Measurements from ENCODE around the gene ZNF391. TPM values are rescaled to one million over a fixed set of nuclear protein-coding genes. Genes with fewer than 3 reads are reported as not detected.

Gene ZNF391
- total and polyA plus RNA-seq, 2 of the 4 experiments (the other 2 are of a cell fraction), result 0.18 to 0.22 TPM

GRCh38 chr6:27451660-27452390 lies 63.3 kb downstream of the ZNF391 start:
- dilution Hi-C loops (cut with HindIII; ENCODE audit: low sequenced_read_pairs, unreplicated experiment) (no loop called here), intact Hi-C loops (cut with micrococcal nuclease) (no loop called here), in situ Hi-C loops (cut with MboI; ENCODE audit: low sequenced_read_pairs) (no loop called here)
- no TSS peak for BruUV-seq (replicated peaks)
- H3K79me1 ChIP-seq (ENCODE audit: low read depth in 1 of 2, low read length in 2 of 2), result no peaks in the 10 kb centered on the region; a peak in 1 of 4 replicates
- H3K4me3 ChIP-seq (ENCODE audit: insufficient read depth, low read depth, low read length), result no peak overlapping the region
- H3K4ac ChIP-seq (ENCODE audit: low read depth, low read length), result no peak overlapping the region
- no peaks in the 10 kb centered on the region for H4K20me1 ChIP-seq (ENCODE audit: insufficient read depth, low read length)
- H2AK5ac ChIP-seq (ENCODE audit: low read depth, low read length), result no peak overlapping the region
- no peak overlapping the region for H4K5ac ChIP-seq (ENCODE audit: low read depth, low read length)
- no peak for TF ChIP-seq CHD1 (IDR thresholded peaks at IDR 0.05; ENCODE audit: low read depth, low read length)
- TF ChIP-seq POLR2A (IDR thresholded peaks at IDR 0.05; ENCODE audit: low read depth, low read length), result no peak
- no peak for TF ChIP-seq MAFK (IDR thresholded peaks at IDR 0.05; ENCODE audit: low read depth, low read length)
- no peak for TF ChIP-seq CEBPB (IDR thresholded peaks at IDR 0.05; ENCODE audit: low read depth, low read length)
- TF ChIP-seq NFE2L2 (IDR thresholded peaks at IDR 0.05; ENCODE audit: low read depth, low read length), result no peak
- no peak for TF ChIP-seq FOS (IDR thresholded peaks at IDR 0.05; ENCODE audit: low read depth, low read length)
- no peak overlapping the region for H3K56ac ChIP-seq (ENCODE audit: extremely low read depth, insufficient read depth, low read length)
- no peak overlapping the region for H3K9ac ChIP-seq (ENCODE audit: low read depth, low read length)
- H3K4me2 ChIP-seq (ENCODE audit: low read depth, low read length), result no peak overlapping the region
- peaks cover 44% of the 10 kb centered on the region for H3K36me3 ChIP-seq (ENCODE audit: control insufficient read depth, insufficient read depth, low read length)
- no peak overlapping the region for H4K8ac ChIP-seq (ENCODE audit: low read depth in 2 of 2, low read length in 2 of 2)
- H2AK9ac ChIP-seq (replicated peaks; ENCODE audit: low read depth, low read length, poor library complexity), result no peak overlapping the region
- no peak overlapping the region for H2BK5ac ChIP-seq (ENCODE audit: low read depth, low read length, poor library complexity, severe bottlenecking)
- no peaks in the 10 kb centered on the region for H3K4me1 ChIP-seq (ENCODE audit: control insufficient read depth, insufficient read depth, low read length)
- H2BK20ac ChIP-seq (ENCODE audit: low read depth, low read length), result no peak overlapping the region
- no peak overlapping the region for H4K91ac ChIP-seq (ENCODE audit: insufficient read depth, low read depth, low read length)
- H3K18ac ChIP-seq (ENCODE audit: low read depth, low read length), result no peak overlapping the region
- H3K27ac ChIP-seq (ENCODE audit: insufficient read depth, low read length), result no peak overlapping the region
- ChIA-PET CTCF (no interaction called here), POLR2A (ENCODE audit: unreplicated experiment) (no interaction called here)
- DNase-seq (no peak), ATAC-seq (ENCODE audit: low read depth) (no peak)
- WGBS, 2 experiments (ENCODE audit: extremely low coverage in 2 of 2, insufficient read length in 1 of 2), result no CpG with 5 or more reads among the region's 9 CpGs
- no peak overlapping the region for H2BK15ac ChIP-seq (ENCODE audit: low read depth, low read length)
- H3K9me3 ChIP-seq (ENCODE audit: control insufficient read depth, insufficient read depth, low read length), result peaks cover 60% of the 10 kb centered on the region
- H3K23ac ChIP-seq (ENCODE audit: low read depth, low read length), result no peak overlapping the region
- no peaks in the 10 kb centered on the region for H3K27me3 ChIP-seq (ENCODE audit: control insufficient read depth, insufficient read depth, low read length)
- no peak overlapping the region for H3K14ac ChIP-seq (replicated peaks; ENCODE audit: low read depth, low read length)
- H2AFZ ChIP-seq (replicated peaks; ENCODE audit: low read length, poor library complexity), result no peak overlapping the region
- H3K9me1 ChIP-seq (ENCODE audit: insufficient read depth, low read length), result no peaks in the 10 kb centered on the region
- H2BK120ac ChIP-seq (ENCODE audit: low read depth, low read length), result no peak overlapping the region
